HepG2 (cell line): ENCODE data around the gene RHBDD2. TPM values are rescaled to one million over a fixed set of nuclear protein-coding genes. Genes with fewer than 3 reads are reported as not detected.

Experiments
- FOSL2 ChIP-seq: sonication (generic); formaldehyde crosslinking; IDR thresholded peaks from 2 replicates; pipeline ENCODE4 v1.4.0; 2020; ENCODE audit warnings: missing genetic modification reagents
- MLX ChIP-seq: IDR thresholded peaks from 2 replicates; pipeline ENCODE4 v1.6.1; 2016
- RXRB ChIP-seq: IDR thresholded peaks from 2 replicates; pipeline ENCODE4 v1.6.1; 2016; ENCODE audit warnings: borderline replicate concordance, missing genetic modification reagents, missing compliant biosample characterization
- SIN3B ChIP-seq: fragments of 150-350 bp; IDR thresholded peaks from 2 replicates; pipeline ENCODE4 v1.6.1; 2014; ENCODE audit warnings: low read length
- TRAFD1 ChIP-seq: sonication (generic); formaldehyde crosslinking; IDR thresholded peaks from 2 replicates; pipeline ENCODE4 v1.5.1; 2020; ENCODE audit warnings: missing genetic modification reagents, mild to moderate bottlenecking, borderline replicate concordance
- ZBTB4 ChIP-seq: sonication (generic); formaldehyde crosslinking; IDR thresholded peaks from 2 replicates; pipeline ENCODE4 v1.4.0; 2020; ENCODE audit warnings: missing genetic modification reagents, mild to moderate bottlenecking, borderline replicate concordance
- ZFP37 ChIP-seq: sonication (generic); formaldehyde crosslinking; IDR thresholded peaks from 2 replicates; pipeline ENCODE4 v1.4.0; 2020; ENCODE audit warnings: missing genetic modification reagents, borderline replicate concordance
- ZNF317 ChIP-seq: sonication (generic); formaldehyde crosslinking; IDR thresholded peaks from 2 replicates; pipeline ENCODE4 v1.5.0; 2020; ENCODE audit warnings: mild to moderate bottlenecking, missing genetic modification reagents
- ZNF496 ChIP-seq: sonication (generic); formaldehyde crosslinking; IDR thresholded peaks from 2 replicates; pipeline ENCODE4 v1.8.1; 2023; ENCODE audit warnings: mild to moderate bottlenecking, moderate library complexity, missing genetic modification reagents; ENCODE audit not compliant: insufficient replicate concordance
- ZNF567 ChIP-seq: sonication (generic); formaldehyde crosslinking; IDR thresholded peaks from 2 replicates; pipeline ENCODE4 v1.8.1; 2023; ENCODE audit warnings: mild to moderate bottlenecking, missing genetic modification reagents, borderline replicate concordance
- ZNF598 ChIP-seq: sonication (generic); formaldehyde crosslinking; IDR thresholded peaks from 2 replicates; pipeline ENCODE4 v1.5.1; 2020; ENCODE audit warnings: mild to moderate bottlenecking, missing genetic modification reagents, borderline replicate concordance
- ZNF615 ChIP-seq: sonication (generic); formaldehyde crosslinking; IDR thresholded peaks from 2 replicates; pipeline ENCODE4 v1.5.0; 2020; ENCODE audit warnings: mild to moderate bottlenecking, missing genetic modification reagents, borderline replicate concordance
- ZNF891 ChIP-seq: sonication (generic); formaldehyde crosslinking; IDR thresholded peaks from 2 replicates; pipeline ENCODE4 v1.5.0; 2020; ENCODE audit warnings: mild to moderate bottlenecking, missing genetic modification reagents
- polyA plus RNA-seq, 8 experiments: library from polyadenylated mRNA; depleted of rRNA in 3 of 8; stranded (reverse) in 7 of 8; unstranded in 1 of 8; fragments of >200 nt; fragmentation: Illumina TruSeq in 4 of 8; extraction: Trizol in 4 of 8; gene quantifications; 2 replicates each; pipeline versions ENCODE4 v1.2.1 to v1.2.3, GENCODE V29; 2011 to 2016; ENCODE audit warnings: low read depth in 4 of 8, missing spikeins in 1 of 8, mixed read lengths in 1 of 8; ENCODE audit not compliant: insufficient read depth in 1 of 8
- total RNA-seq, 5 experiments: library from RNA; depleted of rRNA; stranded (reverse); fragments of >200 nt; fragmentation: Illumina TruSeq; extraction: Trizol; gene quantifications; 2 replicates each; pipeline ENCODE4 v1.2.3, GENCODE V29; 2016; ENCODE audit warnings: low read depth in 1 of 5
- TF ChIP-seq, protein P1 (sequence below): sonication (generic); formaldehyde crosslinking; IDR thresholded peaks from 2 replicates; pipeline ENCODE4 v1.4.0; 2020; ENCODE audit warnings: mild to moderate bottlenecking, missing genetic modification reagents, borderline replicate concordance
- TF ChIP-seq, protein P2 (sequence below): sonication (generic); formaldehyde crosslinking; IDR thresholded peaks from 2 replicates; pipeline ENCODE4 v1.5.1; 2020; ENCODE audit warnings: mild to moderate bottlenecking, missing genetic modification reagents, moderate library complexity

RHBDD2 gene
- total and polyA plus RNA-seq, 2 of the 13 experiments (the other 11 are each of a cell fraction or from before 2014, with no cell fraction given) = 23.1 to 26.4 TPM

DNA sequence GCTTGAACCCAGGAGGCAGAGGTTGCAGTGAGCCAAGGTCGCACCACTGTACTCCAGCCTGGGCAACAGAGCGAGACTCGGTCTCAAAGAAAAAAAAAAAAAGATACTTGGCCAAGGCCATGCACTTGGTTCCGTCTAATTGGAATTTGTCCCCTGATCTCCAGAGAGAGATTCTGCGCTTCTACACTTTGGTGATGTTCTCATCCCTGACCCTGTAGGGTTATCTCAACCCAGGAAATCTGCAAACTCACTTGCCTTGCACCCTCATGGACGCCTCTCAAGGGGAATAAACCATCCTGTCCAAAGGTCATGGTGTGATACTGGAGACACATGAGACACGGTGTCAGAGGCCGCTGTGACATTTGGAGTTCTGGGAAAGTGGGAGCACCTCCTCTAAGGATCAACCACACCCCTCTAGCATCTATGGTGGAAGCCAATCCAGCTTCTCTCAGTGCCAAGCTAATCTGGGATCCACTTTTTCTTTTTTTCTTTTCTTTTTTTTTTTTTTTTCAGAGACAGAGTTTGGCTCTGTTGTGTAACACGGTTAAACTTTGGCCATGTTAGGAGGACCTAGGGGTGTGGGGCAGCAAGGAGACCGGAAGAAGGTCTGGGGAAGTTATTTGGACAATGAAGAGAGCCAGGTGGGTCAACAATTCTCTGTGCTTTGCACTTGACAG lies 28.3 kb downstream of the RHBDD2 start (continued):
- TF ChIP-seq, protein P1, sequence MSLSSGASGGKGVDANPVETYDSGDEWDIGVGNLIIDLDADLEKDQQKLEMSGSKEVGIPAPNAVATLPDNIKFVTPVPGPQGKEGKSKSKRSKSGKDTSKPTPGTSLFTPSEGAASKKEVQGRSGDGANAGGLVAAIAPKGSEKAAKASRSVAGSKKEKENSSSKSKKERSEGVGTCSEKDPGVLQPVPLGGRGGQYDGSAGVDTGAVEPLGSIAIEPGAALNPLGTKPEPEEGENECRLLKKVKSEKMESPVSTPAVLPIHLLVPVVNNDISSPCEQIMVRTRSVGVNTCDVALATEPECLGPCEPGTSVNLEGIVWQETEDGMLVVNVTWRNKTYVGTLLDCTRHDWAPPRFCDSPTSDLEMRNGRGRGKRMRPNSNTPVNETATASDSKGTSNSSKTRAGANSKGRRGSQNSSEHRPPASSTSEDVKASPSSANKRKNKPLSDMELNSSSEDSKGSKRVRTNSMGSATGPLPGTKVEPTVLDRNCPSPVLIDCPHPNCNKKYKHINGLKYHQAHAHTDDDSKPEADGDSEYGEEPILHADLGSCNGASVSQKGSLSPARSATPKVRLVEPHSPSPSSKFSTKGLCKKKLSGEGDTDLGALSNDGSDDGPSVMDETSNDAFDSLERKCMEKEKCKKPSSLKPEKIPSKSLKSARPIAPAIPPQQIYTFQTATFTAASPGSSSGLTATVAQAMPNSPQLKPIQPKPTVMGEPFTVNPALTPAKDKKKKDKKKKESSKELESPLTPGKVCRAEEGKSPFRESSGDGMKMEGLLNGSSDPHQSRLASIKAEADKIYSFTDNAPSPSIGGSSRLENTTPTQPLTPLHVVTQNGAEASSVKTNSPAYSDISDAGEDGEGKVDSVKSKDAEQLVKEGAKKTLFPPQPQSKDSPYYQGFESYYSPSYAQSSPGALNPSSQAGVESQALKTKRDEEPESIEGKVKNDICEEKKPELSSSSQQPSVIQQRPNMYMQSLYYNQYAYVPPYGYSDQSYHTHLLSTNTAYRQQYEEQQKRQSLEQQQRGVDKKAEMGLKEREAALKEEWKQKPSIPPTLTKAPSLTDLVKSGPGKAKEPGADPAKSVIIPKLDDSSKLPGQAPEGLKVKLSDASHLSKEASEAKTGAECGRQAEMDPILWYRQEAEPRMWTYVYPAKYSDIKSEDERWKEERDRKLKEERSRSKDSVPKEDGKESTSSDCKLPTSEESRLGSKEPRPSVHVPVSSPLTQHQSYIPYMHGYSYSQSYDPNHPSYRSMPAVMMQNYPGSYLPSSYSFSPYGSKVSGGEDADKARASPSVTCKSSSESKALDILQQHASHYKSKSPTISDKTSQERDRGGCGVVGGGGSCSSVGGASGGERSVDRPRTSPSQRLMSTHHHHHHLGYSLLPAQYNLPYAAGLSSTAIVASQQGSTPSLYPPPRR (CRISPR knock-in tag) = peak; percentile 45; the same call in 1 of the 2 replicates
- no peak for TF ChIP-seq ZNF567 (CRISPR knock-in tag)
- TF ChIP-seq ZFP37 (CRISPR knock-in tag) = 0 out of 2 replicates have a peak, but pooled peaks have one; percentile 36
- TF ChIP-seq ZNF598 (CRISPR knock-in tag) = peak; percentile 46; the same call in 1 of the 2 replicates
- no peak for TF ChIP-seq SIN3B
- TF ChIP-seq ZNF317 (CRISPR knock-in tag) = 0 out of 2 replicates have a peak, but pooled peaks have one; percentile 33
- TF ChIP-seq, protein P2, sequence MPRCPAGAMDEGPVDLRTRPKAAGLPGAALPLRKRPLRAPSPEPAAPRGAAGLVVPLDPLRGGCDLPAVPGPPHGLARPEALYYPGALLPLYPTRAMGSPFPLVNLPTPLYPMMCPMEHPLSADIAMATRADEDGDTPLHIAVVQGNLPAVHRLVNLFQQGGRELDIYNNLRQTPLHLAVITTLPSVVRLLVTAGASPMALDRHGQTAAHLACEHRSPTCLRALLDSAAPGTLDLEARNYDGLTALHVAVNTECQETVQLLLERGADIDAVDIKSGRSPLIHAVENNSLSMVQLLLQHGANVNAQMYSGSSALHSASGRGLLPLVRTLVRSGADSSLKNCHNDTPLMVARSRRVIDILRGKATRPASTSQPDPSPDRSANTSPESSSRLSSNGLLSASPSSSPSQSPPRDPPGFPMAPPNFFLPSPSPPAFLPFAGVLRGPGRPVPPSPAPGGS = no peak
- no peak for TF ChIP-seq ZNF891 (CRISPR knock-in tag)
- no peak for TF ChIP-seq ZBTB4 (CRISPR knock-in tag)
- TF ChIP-seq TRAFD1 (CRISPR knock-in tag) = no peak
- no peak for TF ChIP-seq ZNF615 (CRISPR knock-in tag)
- TF ChIP-seq MLX = peak; percentile 72; the same call in 1 of the 2 replicates
- TF ChIP-seq RXRB (CRISPR knock-in tag) = peak; percentile 88
- peak; percentile 64 for TF ChIP-seq FOSL2 (CRISPR knock-in tag)
- TF ChIP-seq ZNF496 (CRISPR knock-in tag) = no peak
